Measurements from ENCODE around the gene REN.

The REN gene

DNA sequence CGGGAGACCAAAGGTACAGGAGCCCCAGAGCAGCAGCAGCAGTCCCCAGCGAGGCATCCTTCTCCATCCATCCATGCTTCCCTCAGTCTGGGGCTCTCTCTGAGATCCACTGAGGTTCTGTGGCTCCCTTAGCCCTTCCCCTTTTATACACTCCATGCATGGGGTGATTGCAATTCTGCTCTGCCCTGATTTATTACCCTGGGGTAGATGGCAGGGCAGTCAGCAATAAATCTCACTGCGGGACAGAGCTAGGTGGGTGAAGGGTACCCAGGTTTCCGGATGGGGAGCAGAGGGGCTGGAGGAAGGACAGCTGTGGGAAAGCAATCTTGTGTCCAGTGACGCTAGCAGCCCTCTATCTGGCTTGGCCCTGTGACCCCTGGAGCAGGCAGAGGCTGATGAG lies at the start of gene REN:
Gene REN (minus strand): TSS at position 119 of the 400 bp plus-strand sequence. CDS start 44 bp downstream, at position 75.
- in situ Hi-C loops (cut with MboI; ENCODE audit: low sequenced_read_pairs), result loop anchor here (25.0 kb wide), 1 partner anchor 196 kb away; the partner anchor contains the start of gene PLEKHA6

DNA sequence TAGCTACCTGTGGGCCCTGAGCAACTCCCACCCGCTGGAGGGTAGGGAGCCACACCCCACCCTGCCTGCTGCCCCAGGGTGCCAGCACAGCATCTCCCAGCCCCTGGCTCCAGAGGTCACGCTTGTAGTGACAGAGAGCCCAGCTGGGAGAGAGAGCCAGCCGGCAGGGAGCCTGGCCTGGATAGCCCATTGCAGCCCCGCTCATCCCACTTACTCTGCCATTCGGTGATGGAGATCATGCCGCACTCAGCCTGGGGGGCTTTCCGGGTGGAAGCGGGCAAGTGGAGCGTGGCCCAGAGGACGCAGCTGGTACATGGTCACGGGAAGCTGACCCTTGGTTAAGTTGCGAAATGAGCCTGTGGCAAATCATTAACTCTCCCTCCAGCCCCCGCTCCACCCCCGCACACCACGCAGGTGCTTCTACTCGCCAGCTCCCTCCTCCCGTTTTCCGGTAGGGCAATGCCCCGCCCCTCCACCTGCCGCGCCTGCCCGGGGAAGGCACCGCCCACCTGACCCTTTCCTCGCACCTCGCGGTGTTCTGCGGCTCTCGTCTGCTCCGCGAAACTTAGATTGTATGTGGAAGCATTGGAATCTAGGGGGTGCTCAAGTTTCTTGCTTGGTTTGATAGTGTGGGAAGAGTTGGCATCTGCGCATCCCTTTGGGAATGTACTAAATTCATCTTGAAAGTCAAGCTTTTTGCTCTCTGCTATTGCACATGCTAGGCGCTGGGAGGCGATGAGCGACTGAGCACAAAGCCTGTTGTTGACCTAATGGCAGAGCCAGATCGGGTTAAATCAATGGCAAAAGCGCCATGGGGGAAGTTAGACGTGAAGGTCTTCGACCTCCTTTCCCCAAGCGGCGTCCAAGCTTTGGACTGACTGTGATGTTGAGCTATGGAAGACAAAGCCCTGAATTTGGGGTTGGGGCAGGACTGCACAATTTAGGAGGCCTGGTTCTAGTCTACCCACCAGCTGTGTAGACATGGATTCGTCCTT lies 47.8 kb upstream of the REN start, which contains the start of gene GOLT1A:
Gene GOLT1A (minus strand): TSS at position 321 of the 995 bp plus-strand sequence. CDS start 82 bp downstream, at position 239.
- in situ Hi-C loops (cut with MboI; ENCODE audit: low sequenced_read_pairs), result no loop called here

DNA sequence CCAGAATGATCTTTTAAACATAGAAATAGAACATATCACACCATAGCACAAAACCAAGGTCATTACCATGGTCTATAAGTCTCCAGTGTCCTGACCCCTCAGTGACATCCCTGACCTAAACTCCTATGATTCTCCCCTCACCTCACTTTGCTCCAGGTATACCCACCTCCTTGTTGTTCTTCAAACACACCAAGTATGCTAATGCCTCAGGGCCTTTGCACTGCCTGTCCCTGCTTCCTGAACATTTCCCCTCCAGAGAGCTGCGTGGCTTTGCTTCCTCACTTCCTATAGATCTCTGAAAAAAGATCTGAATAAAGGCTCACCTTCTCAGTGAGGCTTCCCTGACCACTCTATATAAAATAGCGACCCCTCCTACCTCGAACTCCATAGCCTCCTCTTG lies 46.6 kb upstream of the REN start:
- in situ Hi-C loops (cut with MboI; ENCODE audit: low sequenced_read_pairs), result no loop called here

DNA sequence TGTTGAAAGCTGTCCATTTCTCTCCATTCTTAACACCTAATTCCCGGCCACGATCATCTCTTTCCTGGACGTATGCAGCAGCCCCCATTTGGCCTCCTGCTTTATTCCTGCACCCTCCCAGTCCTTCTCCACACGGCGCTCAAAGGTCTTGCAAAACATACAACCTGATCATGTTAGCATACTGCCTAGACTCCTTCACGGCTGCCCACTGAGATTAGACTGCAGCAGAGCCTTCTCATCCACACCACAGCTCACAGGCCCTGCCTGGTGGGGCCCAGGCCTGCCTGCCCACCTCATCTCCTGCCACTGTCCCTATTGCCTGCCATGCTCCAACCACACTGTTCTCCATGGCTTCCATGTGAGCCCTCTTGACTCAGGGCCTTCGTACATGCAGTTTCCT lies 44.9 kb upstream of the REN start:
- in situ Hi-C loops (cut with MboI; ENCODE audit: low sequenced_read_pairs), result no loop called here

DNA sequence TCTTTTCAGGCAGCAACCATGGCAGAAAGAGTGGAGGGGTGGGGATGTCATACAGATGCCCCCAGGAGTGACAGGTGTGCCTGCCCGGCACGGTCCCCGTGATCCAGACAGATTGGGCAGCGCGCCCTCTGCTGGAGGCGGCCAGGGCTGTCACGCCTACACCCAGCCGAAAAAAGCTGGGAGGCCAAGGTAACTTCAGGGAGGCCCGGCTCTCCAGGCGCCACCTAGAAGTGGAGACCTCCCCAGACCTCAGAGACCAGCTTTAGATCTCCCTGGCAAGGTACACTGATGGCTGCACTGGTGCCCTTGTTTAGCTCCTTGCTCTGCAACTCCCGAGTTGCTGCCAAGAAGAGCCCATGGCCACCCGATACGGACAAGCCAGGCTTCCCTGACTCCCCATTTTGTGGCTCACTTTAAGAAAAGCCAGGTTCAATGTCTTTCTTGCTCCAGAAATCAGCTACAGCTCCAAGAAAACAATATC lies 41.0 kb upstream of the REN start:
- in situ Hi-C loops (cut with MboI; ENCODE audit: low sequenced_read_pairs), result no loop called here

DNA sequence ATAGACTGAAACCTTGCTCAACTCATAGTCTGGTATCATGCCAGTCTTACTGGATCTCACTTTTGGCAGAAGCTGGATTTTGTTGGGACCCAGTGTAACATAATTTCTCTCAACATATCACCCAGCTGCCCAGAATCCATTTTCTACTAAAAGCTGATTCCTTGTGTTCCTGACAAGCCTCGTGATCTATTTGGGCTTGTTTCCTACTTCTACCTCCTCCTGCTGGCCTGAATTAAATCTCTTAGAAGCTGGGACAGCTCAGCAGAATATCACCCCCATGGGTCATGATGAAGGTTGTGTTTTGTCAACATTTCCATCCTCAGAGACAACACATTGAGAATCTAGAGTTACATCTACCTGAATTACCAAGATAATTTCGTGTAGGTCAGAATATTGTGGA lies 40.0 kb upstream of the REN start:
- in situ Hi-C loops (cut with MboI; ENCODE audit: low sequenced_read_pairs), result no loop called here

DNA sequence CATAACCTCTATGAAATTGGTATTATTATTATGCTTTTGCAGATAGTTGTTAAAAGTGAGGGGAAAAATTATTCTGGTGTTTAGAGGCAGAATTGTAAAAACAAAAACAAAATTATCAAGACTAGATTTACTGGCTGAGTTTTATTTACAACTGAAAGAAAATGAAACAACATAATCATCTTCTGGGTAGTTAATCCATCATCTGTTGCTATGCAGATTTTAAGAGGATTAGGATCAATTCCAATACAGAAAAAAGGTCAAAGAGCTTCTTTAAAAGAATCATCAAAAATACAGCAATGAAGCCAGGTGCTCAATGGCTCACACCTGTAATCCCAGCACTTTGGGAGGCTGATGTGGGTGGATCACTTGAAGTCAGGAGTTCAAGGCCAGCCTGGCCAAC lies 39.3 kb upstream of the REN start:
- in situ Hi-C loops (cut with MboI; ENCODE audit: low sequenced_read_pairs), result no loop called here

DNA sequence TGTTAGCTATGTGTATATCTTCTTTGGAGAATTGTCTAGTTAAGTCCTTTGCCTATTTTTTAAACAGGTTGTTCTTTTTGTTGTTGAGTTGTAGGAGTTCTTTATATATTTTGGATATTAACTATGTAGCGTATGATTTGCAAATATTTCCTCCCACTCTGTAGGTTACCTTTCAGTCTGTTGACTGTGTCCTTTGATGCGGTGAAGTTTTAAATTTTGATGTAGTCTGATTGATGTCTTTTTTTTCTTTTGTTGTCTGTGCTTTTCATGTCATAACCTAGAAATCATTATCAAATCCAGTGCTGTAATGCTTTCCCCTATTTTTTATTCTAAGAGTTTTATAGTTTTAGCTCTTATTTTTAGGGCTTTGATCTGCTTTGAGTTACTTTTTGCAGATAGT lies 38.8 kb upstream of the REN start:
- in situ Hi-C loops (cut with MboI; ENCODE audit: low sequenced_read_pairs), result no loop called here

DNA sequence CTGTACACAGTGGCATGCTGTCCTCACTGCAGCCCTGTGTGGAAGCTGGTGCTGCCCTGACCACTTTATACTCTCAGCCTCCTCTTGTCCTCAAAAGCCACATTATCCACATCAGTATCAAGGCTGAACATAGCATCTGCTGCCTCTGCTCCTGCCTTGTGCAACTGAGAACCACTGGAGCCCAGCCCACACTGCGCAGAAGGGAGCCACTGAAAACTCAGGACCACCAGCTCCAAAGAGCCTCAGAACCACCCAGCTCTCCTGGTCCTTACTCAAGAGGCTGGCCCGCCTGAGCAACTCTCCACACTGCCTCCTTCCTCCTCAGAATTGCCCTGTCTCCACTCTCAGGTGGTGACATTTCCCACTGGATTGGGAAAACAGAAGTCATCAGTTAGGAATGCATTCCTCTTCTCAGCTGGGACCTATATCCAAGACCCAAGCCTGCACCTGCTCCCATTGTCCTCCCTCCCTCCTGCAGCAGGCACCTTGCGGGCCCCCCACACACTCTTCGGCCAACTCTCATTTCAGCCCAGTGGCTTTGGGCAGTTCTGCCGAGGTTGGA lies 37.1 kb upstream of the REN start:
- in situ Hi-C loops (cut with MboI; ENCODE audit: low sequenced_read_pairs), result no loop called here

DNA sequence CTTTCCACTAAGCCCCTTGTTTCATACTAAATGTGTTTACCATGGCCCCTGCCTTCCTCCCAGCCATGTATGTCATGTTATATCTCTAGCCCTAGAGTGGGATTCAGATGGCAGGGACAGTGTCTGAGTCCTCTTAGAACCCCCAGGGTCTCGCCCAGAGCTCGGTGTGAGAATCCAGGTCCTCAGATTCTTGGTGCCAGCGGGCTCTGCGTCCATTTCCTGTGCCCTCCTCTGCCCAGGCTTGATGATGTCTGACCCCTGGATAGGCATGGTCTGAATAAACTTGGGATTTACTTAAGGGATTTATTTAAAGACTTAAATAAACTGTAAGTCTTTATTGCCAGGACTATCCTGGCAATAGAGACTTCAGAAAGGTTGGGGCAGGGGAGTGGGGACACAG lies 36.3 kb upstream of the REN start:
- in situ Hi-C loops (cut with MboI; ENCODE audit: low sequenced_read_pairs), result no loop called here

DNA sequence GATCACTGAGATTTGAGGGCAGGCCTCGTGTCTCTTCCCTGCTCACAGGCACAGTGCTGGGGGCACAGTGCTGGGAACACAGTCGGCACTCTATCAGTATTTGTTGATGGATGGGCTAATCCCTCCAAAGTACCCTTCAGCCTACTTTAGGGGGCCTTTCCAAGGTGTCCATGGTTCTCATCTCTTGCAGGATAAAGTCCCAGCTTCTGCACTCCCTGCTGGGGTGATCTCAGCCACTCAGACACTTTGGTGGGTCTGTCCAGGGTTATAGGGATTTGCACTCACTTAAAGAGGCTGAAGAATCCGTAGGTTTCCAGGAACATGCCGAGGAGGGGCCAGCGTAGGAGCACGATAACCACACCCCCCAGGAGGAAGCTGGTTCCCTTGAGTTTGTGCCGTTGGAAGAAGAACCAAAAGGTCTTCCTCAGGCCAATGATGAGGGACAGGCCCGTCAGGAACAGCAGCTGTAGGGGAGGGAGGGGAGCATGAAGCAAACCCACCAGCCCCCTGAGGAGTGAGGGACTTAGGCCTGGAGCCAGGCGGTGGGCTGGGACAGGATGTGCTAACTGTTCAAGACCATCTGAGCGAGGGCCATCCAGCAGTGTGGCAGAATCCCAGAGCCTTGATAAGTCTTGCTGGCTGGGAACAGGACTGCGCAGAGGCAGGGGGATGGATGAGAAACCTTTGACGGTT lies 35.4 kb upstream of the REN start:
- in situ Hi-C loops (cut with MboI; ENCODE audit: low sequenced_read_pairs), result no loop called here

DNA sequence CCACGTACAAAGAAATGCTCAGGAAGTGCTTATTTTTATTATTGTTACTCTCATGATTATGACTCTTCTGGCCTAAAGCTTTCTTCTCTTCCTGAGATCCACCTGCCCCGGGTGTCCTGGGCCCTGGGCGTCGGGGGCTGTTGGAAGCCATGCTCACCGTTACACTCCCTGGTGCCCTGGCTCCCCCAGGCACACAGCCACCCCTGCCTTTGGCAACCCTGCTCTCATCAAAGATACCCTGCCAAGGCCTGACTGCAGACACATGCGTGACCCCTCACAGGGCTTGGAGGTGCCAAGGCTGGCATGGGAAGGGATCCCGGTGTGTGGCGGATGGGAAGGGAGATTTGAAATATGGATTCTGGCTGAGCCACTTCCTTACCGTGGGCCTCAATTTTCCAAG lies 33.4 kb upstream of the REN start:
- in situ Hi-C loops (cut with MboI; ENCODE audit: low sequenced_read_pairs), result no loop called here

DNA sequence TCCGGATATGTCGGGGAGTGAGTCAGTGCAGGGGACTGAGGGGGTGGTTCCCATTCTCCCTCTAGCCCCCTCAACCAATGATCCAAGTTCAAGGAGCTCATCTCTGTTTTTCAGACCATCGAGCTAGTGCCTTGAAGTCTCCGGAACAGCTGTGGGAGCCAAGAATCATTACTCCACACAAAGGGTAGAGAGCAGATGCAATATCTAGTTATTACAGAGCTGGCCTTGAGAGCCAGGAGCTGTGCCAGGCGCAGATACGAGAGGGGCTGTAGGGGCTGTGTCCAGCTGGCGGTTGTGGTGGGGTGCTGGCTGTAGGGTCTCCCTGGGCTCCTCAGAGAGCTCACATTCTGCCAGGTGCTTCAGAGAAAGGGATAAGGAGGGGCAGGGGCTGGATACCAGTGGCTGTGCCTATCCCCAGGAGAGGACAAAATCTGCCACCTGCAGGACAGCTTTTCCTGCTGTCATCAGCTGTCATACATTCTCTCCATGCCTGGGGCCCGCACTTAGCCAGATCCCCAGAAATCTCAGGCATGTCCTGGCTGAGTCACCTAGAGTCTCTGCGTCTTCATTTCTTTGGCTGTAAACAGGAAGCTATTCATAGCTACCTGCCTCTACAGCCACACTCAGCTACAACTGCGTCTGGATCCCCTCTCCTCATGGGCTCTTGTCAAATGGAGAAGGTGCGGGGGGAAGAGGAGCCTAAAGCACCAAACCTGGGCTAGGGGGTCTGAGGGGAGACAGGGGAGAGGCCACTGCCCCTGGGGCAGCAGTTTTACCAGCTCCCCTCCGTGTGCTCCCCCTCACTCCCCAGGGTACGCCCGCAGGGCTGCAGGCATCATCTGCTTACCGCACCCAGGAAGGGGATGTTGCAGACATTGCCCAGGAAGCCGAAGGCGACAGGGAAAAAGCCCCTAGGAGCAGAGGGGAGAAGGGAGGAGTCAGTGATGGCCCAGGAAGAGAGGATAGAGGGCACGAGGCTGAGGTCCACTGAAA lies 32.5 kb upstream of the REN start:
- in situ Hi-C loops (cut with MboI; ENCODE audit: low sequenced_read_pairs), result no loop called here

DNA sequence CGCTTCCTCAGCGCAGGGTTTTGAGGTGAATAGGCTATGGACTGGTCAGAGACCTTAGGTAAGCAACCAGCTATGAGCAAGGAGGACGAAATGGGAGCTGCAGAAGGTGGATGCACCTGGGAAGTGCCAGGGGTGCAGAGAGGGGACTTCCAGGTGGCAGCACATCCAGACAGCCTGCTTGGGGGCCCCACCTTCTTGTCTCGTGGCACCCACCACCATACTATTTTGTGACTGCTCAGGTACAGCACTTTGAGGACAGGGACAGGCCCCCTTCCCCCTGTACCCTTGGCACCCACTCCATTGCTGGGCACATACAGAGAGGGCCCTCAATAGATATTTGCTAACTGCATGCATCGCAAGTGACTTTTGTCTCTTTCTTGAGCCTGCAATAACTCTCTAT lies 30.9 kb upstream of the REN start:
- in situ Hi-C loops (cut with MboI; ENCODE audit: low sequenced_read_pairs), result no loop called here

DNA sequence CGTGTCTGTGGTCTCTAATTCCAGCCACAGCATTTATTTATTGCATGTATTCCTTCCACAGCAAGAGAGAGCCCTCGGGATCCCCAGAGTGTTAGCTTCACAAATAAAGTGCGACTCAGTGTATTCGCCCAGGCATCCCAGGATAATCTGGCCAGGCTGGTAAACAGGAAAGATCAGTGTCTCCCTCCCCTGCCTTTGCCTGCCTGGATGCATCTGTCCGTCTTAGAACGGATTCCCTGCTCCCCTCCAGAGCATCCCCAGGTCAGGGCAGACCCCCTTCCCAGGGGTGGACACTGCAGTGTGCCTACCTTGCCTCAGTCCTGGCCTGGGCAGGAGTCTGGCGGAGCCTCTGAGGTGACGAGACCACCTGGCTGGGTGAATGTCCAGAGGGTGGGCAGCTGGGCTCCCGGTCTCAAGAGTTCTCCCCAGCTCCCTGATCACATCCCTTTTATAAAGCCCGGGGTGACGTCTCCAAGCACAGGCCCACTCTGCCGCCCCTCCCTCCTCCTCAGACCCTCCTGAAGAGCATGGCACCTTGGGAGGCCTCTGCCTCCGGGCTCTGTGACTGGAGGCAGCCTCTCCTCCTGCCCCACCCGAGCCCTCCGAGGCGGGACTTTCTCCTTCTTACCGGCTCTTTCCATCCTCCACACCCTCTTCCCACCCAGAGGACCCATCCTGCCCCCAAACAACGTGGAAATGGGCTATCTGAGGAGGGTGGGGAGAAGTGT lies 30.1 kb upstream of the REN start, which contains the start of gene KISS1:
Gene KISS1 (minus strand): TSS at position 424 of the 728 bp plus-strand sequence. CDS start 3,615 bp downstream, outside the sequence.
- in situ Hi-C loops (cut with MboI; ENCODE audit: low sequenced_read_pairs), result no loop called here

DNA sequence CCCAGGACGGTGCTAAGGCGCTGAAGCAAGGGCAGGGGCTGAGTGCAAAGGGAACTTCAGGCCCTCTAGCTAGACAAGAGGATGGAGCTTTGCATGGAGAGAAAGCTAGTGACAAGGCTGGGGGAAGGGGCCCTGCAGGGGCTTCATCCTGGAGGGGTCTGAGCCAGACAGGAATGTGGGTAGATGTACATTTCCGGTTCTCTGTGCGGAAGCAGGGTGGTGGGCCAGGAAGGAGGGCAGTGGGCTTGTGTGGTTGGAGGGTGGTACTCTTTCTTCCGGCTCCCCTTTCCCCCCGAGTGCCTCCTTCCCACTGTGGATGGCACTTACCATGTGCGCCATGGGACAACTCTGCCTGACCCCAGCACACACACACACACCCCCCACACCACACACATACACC lies 28.6 kb upstream of the REN start:
- in situ Hi-C loops (cut with MboI; ENCODE audit: low sequenced_read_pairs), result no loop called here

DNA sequence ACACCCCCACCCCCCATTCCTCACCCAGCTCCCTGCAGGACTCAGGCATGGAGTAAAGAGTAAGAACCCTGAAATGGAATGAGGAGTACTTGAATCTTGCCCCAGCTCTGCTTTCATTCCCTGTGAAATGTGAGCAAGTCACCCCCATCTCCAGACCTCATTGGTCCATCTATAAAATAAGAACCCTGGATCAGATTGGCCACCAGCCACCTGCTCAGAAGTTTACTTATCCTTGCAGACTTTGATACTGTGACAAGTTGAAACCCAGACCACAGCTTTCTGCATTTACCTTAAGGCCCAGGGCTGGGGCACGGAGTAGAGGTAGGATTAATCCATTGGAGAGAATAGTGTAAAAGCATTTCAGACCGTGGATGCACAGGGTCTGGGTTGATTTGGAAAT lies 27.9 kb upstream of the REN start:
- in situ Hi-C loops (cut with MboI; ENCODE audit: low sequenced_read_pairs), result no loop called here

DNA sequence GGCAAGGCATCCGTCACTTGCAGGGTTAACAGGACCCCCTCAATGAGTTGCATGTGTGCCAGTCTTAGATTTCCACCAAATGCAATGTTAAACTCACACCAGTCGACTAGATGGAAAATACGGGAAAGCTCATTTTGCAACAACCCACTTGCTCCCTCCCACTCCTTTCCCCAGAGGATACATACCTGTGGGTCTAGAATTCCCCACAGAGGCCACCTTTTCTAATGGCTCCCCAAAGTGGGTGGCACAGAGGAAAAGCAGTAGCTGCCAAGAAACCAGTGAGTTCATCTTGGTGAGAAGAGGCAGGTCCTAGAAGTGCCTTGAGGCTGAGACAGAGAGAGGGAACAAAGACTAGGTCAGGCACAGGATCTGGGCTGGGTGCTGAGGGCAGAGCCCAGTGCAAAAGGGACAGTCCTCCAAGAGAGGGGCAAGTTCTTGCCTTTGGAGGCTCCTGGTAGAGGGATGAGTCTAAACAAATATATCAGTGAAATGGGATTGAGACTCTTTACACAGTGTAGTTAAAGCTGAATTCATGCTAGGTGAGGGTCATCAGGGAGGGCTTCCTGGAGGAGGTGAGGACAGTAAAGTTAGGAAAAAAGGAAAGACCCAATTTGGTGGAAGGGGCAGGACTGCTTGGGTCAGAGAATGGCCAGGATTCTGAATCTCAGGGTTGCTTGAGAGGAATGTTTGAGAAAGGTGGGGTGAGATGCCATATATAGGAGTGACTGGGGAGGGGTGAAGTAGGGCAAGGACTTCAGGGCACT lies 26.6 kb upstream of the REN start:
- in situ Hi-C loops (cut with MboI; ENCODE audit: low sequenced_read_pairs), result no loop called here

DNA sequence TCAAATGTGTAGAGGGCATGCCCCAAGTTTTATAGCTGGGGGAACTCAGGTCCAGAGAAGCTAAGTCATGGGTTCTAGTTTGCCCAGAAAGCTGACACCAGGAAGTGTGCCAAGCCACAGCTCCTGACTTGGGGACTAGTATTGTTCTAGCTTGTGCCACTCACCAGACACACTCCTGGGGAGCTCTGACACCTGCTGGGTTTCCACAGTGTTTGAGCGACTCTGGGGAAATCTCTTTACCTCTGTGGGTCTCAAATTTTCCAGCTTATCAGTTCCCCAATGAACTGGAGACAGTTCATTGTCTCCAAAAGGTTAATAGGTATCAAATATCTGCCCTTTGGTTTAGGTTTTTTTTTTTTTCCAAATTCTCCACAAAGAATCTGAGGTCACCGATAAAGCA lies 25.9 kb upstream of the REN start:
- in situ Hi-C loops (cut with MboI; ENCODE audit: low sequenced_read_pairs), result no loop called here
